GM19328 (cell line): Measurements from ENCODE around the gene CCL19.

ENCODE experiments used
- ATAC-seq: cut with Tn5 transposase; IDR thresholded peaks from one replicate; pipeline ENCODE4 v1.9.1; 2021; ENCODE audit warnings: mild to moderate bottlenecking, moderate library complexity; ENCODE audit not compliant: unreplicated experiment

CCL19 gene

DNA sequence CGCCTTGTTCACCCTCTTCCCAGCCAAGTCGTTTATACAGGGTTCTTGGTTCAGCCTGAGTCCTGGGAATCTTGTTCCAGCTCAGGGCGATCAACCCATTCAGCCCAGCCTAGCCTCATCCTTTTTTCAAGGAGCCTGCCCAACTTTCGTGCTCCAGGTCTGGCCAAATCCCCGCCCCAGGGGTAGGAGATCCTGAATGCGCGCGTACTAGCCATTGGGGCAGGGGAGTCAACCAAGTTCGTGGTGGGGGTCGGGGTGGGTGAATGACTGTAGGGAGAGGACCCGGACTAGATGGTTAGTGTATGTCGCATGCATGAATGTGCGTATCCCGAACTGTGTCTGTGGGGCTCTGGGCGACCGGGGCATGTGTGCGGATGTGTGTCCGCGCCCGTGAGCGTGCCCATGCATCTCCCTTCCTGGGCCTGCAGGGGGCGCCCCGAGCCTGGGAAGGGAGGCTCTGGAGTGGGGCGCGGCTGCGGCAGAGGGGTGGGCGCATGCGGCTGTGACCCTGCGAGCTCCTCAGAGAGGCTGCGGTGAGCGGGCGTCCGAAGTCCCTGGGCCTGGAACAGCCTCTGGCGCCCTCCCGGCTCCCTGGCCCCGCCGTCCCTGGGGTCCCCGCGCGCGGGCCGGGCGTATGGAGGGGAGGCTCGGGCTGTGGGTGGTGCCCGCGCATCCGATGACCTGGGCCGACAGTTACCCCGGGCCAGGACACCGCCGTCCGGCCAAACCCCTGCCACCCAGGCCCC is 10.1 kb upstream of the CCL19 start:
- no peak for ATAC-seq

DNA sequence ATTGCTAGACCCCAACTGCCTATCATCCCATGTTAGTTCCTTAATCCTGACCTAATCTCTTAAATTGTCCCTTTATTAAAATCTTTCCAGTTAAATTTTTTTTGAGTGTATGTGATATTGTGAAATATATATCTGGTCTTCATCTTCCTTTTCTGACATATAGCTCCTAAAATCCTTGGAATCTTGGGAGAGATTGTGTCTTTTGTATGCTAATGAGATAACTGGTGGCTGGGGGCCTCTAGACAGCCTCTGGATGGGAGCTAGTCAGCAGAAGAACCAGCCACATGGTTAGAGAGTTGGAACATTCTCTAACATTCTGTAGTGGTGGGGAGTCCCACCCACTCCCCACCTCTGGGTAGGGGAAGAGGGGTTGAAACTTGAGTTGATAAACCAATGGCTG is 3.7 kb upstream of the CCL19 start:
- no peak for ATAC-seq

DNA sequence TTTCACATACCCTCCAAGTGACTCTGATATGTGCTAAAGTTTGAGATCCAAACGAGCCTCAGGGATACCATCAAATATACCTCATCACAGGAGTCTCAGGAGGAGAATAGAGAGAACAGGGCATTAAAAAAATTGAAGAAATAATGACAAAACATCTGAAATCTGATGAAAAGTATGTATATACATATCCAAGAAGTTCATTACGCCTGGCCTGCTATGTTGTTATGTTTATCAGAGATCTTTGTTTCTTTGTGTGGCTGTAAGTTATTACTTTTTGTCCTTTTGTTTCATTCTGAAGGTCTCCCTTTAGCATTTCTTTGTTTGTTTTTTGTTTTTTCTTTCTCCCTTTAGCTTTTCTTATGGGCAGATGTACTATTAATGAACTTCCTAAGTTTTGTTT is 2.5 kb upstream of the CCL19 start:
- ATAC-seq: no peak

DNA sequence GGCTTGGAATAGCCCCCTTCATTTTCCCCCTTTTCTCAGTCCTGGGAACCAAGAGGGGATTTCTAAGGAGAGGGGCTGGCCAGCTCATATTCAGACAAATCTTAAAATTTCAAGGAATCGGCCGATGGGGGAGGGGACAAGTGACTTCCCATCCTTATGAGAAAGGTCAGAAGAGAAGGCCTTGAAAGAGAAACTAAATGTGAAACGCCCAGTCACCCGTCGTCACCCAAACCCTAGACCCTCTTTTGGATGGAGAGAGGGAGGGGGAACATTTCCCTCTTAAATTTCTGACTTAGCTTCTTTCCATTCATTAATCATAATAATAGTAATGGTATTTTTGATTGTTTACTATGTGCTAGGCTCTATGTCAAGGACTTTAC is 850 bp upstream of the CCL19 start:
- ATAC-seq: no peak

DNA sequence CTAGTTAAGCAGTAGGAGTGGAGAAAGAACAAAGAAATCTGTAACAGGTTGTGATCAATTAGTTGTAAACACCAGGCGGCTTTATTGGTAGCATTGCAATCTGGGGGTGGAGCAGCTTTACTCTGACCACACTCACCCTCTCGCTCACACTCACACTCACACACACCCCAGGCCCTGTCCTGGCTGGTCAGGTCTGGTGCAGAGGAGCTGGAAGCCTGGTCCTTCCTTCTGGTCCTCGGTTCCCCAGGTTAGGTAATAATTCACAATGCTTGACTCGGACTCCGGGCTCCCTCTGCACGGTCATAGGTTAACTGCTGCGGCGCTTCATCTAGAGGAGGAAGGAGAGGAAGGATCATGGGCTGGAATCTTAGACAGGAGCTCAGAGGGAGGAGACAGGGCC is 1.6 kb downstream of the CCL19 start:
- no peak for ATAC-seq

DNA sequence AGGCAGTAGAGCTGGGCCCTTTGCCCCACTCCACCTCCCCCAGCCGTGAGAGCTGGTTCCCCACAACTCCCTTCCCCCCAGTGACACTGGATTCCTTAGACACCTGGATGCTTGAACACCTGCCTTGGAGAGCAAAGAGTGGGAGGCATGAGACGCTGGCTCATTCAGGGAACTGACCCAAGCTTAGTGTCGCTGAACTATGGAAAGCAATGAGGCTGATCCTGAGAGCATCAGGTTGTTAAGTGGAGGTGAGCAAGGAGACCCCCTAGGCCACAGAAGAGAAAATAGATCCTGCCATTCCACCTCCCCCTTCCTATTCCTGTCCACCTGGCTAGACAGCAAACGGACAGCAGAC is 2.0 kb downstream of the CCL19 start:
- no peak for ATAC-seq

DNA sequence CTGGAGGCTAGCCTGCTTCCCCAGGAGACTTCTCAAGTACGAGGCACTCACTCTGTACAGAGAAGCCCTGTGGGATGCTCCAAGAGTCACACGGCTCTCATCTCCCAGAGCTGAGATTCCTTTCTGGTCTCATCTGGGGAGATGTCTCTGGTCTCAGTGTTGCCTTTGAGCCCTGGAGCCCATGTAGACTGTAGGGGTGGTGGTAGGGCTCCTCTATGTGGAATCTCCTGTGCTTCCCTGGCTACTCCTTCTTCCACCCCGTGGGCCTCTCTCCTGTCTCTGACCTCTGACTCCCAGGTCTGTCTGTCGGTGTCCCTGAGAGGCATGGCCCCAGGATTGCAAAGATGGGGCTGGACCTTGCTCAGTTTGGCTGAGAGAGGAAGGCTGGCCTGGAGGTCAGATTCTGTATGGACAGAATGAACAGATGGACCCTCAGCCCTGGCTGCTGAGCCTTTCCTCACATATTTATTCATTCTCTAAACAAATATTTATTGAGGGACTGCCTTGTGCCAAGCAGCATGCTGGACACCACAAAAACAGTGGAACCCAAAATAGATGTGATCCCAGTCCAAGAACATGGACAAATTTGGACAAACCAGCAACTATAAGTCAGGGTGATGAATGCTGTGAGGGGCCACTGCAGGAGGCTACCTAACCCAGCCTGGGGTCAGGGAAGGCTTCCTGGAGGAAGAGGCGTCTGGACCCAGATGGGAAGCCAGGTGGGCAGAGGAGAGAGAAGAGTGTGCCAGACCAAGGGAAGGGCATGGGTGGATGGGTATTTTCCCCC is 2.6 kb downstream of the CCL19 start:
- ATAC-seq: no peak

DNA sequence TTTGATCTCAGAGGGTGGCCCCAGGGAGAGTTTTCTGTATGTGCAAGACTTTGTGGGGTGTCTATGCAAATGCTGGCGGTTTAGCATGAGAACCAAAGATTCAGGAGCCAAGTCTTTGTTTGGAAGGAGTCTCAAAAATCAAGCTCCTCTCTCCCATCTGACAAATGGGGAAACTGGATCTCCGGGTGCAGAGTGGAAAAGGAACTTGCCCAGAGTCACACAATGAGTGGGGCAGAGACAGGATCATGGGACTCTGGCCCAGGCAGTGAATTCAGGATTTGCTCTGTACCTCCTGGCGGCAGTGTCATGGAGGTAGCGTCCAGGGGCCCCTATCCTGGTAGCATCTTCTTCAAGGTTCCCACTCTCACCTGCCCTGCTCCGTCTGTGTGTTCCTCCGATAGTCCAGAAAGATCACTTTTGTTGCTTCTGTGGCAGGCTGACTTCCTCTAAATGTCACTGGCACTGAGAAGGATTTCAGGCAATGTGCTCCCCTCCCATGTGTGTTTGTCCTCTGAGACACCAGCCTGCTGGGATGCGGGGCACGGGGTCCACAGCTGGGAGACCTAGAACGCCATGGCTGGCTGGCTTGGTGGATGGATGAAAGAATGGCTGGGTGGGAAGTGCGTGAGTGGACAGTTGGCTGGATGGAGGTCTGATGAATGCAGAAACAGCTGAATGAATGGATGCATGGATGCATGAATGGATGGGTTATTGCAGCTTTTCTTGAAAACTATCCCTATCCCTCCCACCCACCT is 3.6 kb downstream of the CCL19 start:
- ATAC-seq: no peak

- ATAC-seq: no peak
These were observed 4.3 kb downstream of the CCL19 start for GRCh38 chr9:34686732-34687131.

- no peak for ATAC-seq
These were observed 4.8 kb downstream of the CCL19 start for GRCh38 chr9:34686231-34686630.

DNA sequence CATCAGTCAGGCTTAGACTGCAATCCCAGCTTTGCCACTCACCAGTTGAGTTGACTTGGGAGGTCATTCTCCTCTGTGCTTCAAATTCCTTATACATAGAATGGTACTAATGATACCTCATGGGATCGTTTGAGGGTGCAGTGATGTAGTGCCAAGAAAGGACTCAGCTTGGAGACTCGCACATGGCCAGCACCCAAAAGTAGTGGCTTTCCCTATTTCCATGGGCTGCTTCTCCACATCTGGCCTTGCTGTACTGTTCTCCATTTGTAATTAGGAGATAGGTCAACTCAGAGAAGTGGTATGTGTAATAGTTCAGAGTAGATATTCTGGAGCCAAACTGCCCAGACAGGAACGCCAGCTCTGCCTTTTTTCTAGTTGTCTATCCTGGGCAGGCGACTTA is 5.5 kb downstream of the CCL19 start:
- ATAC-seq: no peak

- no peak for ATAC-seq
These were observed 6.3 kb downstream of the CCL19 start for GRCh38 chr9:34684816-34685215.

DNA sequence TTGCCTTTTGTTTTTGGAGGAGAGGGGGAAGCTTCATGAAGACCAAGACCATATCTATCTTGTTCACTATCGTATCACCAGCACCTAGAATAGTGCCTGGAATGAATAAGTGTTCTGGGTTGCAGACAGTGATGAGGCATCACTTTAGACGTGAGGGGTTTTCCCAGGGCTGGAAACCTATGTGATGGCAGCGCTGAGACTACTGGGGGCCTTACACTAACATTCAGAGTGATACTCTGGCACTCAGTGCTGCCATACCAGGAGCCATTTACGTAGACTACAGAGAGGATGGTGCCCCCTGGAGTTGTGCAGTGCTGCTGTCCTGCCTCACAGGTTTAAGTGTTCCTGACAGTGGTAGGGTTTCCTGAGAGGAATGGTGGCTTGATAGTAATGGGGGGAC is 6.9 kb downstream of the CCL19 start:
- no peak for ATAC-seq

DNA sequence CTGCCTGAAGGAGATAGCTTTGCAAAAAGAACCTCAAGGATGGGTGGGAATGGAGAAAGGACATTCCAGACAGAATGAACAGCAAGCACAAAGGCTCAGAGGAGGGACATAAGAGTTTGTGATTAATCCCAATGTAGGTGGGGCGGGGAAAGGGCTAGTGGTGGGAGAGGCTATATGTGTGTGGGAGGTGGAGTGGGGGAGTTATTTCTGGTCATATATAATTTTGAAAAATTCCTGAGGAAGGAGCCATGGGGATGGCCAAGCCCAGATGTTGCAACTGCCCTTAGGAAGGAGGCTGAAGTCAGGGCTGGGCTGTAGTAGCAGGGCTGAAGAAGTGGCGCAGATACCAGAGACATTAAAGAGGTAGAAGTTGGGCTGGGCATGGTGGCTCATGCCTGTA is 15.2 kb downstream of the CCL19 start:
- no peak for ATAC-seq

DNA sequence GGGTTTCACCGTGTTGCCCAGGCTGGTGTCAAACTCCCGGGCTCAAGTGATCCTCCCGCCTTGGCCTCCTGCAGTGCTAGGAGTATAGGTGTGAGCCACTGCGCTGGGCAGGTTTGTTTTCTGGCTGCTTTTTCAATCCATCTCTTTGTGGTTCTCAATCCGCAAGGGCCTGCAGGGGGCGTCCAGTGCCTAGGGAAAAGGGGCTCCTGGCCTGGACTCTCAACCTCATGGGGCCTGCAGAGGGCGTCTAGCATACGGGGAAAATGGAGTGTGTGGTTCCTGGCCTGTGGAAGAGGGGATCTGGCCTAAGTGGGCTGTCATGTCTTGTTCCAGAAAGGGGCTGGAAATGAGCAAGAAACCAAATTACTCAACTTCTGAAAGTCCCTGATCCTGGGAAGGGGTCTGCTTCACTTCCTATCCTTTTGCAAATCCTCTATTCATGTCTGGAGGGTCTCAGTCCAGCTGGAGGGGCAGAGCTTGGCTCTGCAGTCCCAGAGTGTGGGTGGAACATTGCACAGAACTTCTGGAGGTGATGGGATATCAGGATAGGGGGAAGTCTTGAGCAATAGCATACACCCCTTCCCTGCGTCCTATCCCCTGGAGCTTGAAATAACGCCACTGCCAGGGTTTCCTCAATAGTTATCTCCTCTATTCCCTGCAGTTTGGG is 15.9 kb downstream of the CCL19 start:
- no peak for ATAC-seq

DNA sequence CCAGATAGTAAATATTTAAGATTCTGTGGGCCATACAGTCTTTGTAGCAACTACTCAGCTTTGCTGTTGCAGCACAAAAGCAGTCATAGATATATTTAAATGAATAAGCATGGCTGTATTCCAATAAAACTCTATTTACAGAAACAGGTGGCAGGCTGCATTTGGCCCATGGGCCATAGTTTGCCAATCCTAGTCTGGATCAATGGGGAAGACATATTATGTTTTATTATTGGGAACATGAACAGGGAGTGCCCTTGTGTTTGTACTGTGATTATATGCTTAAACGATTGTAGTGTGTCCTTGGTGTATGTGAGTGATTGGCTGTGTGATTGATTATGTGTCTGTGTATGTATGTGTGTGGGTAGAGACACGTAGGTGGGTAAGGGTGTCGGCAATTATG is 16.6 kb downstream of the CCL19 start:
- ATAC-seq: no peak

GRCh38 chr9:34671307-34671706 is 19.8 kb downstream of the CCL19 start:
- ATAC-seq: no peak

DNA sequence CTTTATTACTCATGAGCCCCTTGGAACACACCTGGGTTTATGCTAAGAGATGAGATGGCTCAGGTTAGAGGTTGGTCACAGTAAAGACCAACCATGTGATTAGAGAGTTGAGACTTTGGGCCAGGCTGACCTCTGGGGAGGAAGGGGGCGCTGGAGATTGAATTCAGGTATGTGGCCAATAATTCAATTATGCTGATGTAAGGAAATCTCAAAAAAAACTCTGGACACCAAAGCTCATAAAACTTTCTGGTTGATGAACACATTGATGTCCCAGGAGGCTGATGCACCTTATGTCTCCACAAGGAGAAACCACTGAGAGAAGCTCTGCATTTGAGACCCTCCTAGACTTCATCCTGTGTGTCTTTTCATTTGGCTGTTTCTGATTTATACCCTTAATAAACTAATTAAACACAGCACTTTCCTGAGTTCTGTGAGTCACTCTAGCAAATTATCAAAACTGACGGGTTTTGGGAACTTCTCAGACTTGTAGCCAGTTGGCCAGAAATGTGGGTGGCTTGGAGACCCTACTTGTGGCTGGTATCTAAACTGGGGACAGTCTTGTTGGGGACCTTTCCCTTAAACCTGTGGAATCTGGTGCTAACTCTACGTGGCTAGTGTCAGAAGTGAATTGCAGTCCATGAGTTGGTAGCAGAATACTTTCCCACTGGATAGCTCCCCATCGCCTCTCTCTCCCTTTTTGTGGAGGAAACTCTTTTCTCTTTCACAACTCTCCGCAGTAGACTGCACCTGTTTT is 21.1 kb downstream of the CCL19 start:
- ATAC-seq: no peak

DNA sequence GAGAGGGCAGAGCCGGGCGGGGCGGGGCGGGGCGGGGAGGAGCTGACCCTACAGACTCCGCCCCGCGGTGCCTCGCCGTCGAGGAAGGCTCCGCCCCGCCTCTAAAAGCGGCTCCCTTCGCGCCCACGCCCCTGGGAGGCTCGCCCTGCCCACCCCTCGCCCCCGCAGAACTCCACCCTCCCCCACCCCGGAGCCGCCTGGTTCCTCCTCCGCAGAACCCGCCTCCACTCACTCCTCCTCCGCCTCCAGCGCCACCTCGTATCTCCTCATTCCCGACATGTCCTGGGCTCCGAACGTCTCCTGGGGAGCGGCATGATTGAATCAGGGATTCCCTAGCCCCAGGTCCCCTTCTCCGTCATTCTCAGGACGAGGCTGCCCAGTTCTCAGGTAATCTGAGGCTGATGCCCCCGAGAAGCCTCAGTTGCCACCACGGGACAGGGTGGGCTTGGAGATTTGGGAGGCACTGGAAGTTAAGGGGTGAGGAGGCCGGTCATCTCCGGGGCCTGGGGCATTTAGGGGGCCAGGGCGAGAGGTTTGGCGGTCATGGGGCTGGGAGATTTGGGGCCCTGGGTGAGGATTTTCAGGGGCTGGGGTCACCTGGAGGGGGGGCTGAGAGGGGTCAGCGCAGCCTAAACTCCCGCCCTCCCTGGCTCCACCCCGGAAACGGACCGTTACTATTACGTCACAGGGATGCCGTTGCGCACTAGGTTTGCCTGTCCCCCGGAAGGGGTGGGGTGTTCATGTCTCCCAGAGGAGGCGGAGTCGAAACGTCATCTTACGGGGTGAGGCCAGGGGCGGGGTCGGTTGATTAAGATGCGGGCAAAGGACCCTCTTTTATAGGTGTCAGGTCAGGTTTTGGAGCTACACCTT is 25.5 kb downstream of the CCL19 start:
- ATAC-seq: peak; percentile 67

- ATAC-seq: no peak
These were observed 26.1 kb downstream of the CCL19 start for GRCh38 chr9:34665067-34665380.
